Heart left ventricle (tissue), 13 donors: Measurements from ENCODE around the gene ACSS1.

Experiments
- CTCF ChIP-seq, 12 donors: fragments of 200-600 bp; sonication (generic) in 4 of 12; IDR thresholded peaks; one replicate each; pipeline versions ENCODE4 v1.5.0 to v1.8.0; 2018 to 2022; ENCODE audit warnings: antibody characterized with exemption in 12 of 12, mild to moderate bottlenecking in 5 of 12
- POLR2A ChIP-seq, 2 donors: fragments of 450-650 bp; IDR thresholded peaks; one replicate each; pipeline ENCODE4 v1.6.1; 2017; ENCODE audit warnings: antibody characterized with exemption in 2 of 2, mild to moderate bottlenecking in 2 of 2, moderate library complexity in 2 of 2
- donor health status: ischemic (EF 13 %, LVEDD 7.1; RV severe dilation, severe dysfunction).
- donor health status: DM: no; HTN: yes; CAD: no.
- donor health status: DM: no; HTN: no; CAD: no.
- donor health status: ischemic (EF 25% LVEDD 6.9; RV normal size, moderate dysfunction).
- donor health status: ischemic (EF 25% LVEDD 5.7; RV mildly dilated, moderate dysfunction).
- donor health status: ischemic (EF 35%, LVEDD 5.7; RV mildly dilated, moderate dysfunction).
- donor health status: nonischemic (EF 11% LVEDD 7.7; RV severe dilation, severe dysfunction).
- donor health status: DM: yes; HTN: yes; CAD: no.
- donor health status: PGD.
- donor health status: ischemic (EF 29% LVEDD 5.4; RV normal size, mild dysfunction).
- donor health status: nonischemic (EF 23%, LVEDD 6.1; RV moderate dilation, normal function).

GRCh38 chr20:25064561-25065071, 6.7 kb upstream of the ACSS1 start:
- TF ChIP-seq CTCF (IDR thresholded peaks at IDR 0.05) (no peak), POLR2A (IDR thresholded peaks at IDR 0.05) (no peak)
